Activated naive CD4-positive, alpha-beta T cell treated with anti-CD3 and anti-CD28 coated beads for 36 hours (primary cell): Measurements from ENCODE around the gene PTDSS2. TPM values are rescaled to one million over a fixed set of nuclear protein-coding genes. Genes with fewer than 3 reads are reported as not detected.
"Not testable (repeated sequence)": the region's sequence is repeated elsewhere in the genome, so short reads cannot be mapped to it uniquely, and the experiment has no call there.

Source experiments
- CTCF ChIA-PET: fragments of 350-600 bp; sonication (Branson Sonifier 250); formaldehyde crosslinking; loops from one replicate; lab custom pipeline; 2021; ENCODE audit warnings: antibody characterized with exemption; lab: Charles Lee
- DNase-seq: peaks from one replicate; pipeline ENCODE4 v3.0.0-alpha.2; 2020
- H3K27ac Mint-ChIP-seq: one replicate; pipeline ENCODE4 v1.8.0; 2021; ENCODE audit warnings: mild to moderate bottlenecking, mixed read lengths
- H3K27me3 Mint-ChIP-seq: one replicate; pipeline ENCODE4 v1.8.0; 2021; ENCODE audit warnings: low read depth, mixed read lengths
- H3K36me3 Mint-ChIP-seq: one replicate; pipeline ENCODE4 v1.8.0; 2021; ENCODE audit warnings: low read depth, mixed read lengths
- H3K4me1 Mint-ChIP-seq: one replicate; pipeline ENCODE4 v1.8.0; 2021; ENCODE audit warnings: low read depth, mixed read lengths
- H3K4me3 Mint-ChIP-seq: one replicate; pipeline ENCODE4 v1.8.0; 2021; ENCODE audit warnings: mild to moderate bottlenecking, moderate library complexity, mixed read lengths
- H3K9me3 Mint-ChIP-seq: one replicate; pipeline ENCODE4 v1.8.0; 2021; ENCODE audit warnings: mixed read lengths
- intact Hi-C: fragments of 100-400 bp; cut with micrococcal nuclease; formaldehyde crosslinking; loops from one replicate; pipeline ENCODE4 v1.15.1; 2023
- total RNA-seq, 2 experiments: library from RNA; stranded (reverse); gene quantifications; one replicate each; pipeline ENCODE4 v1.2.3, GENCODE V29; 2021

PTDSS2 gene
- total RNA-seq, 2 experiments from 2014 or later = 12.1 to 15.0 TPM

DNA sequence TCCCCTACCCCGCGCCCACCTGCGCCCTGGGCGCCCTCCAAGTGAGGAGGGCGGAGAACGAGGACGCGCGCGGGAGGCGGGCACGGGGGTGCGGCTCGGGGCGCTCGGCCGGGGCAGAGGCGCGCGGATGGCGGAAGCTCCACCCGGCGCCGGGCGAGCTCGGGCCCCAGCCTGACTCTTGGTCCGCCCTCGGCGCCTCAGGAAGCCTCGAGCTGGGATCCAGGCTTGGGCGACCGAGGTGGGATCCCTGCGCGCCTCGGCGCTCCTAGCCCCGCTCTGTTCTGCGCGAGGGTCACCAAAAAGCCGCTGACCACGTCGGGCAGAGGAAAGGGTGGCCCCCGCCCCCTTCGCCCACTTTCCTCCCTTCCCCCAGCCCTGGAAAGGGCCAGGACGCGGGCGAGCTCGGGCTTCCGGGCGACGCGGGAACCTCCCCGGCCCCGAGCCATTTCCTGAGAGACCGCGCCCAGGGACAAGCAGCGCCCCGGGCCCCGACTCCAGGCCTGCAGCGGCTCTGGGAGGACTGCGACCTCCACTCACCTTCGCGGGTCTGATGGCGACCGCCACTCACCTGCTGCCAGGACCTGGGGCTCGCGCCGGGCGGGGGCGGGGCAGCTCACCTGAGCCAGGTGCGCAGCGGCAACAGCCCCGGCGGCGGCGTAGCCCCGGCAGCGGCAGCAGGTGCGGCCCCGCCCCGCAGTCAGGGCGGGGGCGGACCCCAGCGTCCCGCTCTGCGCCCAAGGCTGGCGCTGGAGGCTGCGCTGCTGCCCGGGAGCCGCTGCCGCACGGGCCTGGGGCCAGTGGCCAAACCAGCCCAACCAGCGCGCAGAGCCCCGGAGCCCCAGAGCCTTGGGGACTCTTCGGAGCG is 33.1 kb upstream of the PTDSS2 start:
- CTCF ChIA-PET = interaction anchor here (0.9 to 2.6 kb wide), 4 partner anchors 9 to 119 kb away, joined by 3 to 10 read pairs (median 4); partner anchors contain the start of gene HRAS
- H3K36me3 Mint-ChIP-seq = no peaks in the 10 kb centered on the region
- peak; percentile 49 for DNase-seq
- H3K27ac Mint-ChIP-seq = no peak overlapping the region
- no peaks in the 10 kb centered on the region for H3K27me3 Mint-ChIP-seq
- H3K4me3 Mint-ChIP-seq = peak overlapping the region; percentile 86
- H3K9me3 Mint-ChIP-seq = no peaks in the 10 kb centered on the region
- intact Hi-C loops = no loop called here
- H3K4me1 Mint-ChIP-seq = peaks cover 30% of the 10 kb centered on the region

DNA sequence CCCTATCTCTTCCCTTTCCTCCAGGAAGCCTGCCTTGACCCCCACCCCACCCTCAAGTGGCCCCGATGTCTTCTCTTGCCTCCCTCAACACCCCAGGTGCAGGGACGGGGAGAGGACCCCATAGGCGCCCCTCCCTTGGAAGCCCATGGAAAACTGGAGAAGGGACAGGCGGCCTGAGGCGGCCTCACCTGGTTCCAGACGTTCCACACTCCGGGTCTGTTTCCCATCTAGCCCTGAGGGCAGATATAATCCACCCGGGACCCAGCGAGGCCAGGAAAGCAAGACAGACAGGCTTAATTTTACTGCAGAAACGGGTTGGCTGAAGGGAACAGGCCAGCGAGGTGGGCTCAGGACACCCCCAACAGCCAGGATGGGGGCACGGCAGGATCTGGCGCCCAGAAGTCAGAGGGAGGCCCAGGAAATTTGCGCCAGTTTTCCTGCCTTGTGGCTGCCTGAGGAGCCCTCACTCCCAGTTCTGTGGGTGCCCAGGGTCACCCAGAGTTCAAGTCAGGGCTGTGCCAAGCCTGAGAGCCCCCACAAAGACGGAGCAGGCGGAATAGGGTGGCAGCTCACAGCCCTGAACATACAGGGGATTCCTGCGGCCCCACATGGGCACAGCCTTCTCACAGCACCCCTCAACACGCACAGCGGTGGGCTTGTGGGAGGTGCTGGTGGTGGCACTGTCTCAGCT is 32.3 kb upstream of the PTDSS2 start:
- DNase-seq = no peak
- no peaks in the 10 kb centered on the region for H3K9me3 Mint-ChIP-seq
- no peaks in the 10 kb centered on the region for H3K27me3 Mint-ChIP-seq
- peak overlapping the region; percentile 68 for H3K4me3 Mint-ChIP-seq
- H3K4me1 Mint-ChIP-seq = peaks cover 29% of the 10 kb centered on the region
- H3K36me3 Mint-ChIP-seq = no peaks in the 10 kb centered on the region
- H3K27ac Mint-ChIP-seq = no peak overlapping the region
- CTCF ChIA-PET = no interaction called here
- intact Hi-C loops = no loop called here

DNA sequence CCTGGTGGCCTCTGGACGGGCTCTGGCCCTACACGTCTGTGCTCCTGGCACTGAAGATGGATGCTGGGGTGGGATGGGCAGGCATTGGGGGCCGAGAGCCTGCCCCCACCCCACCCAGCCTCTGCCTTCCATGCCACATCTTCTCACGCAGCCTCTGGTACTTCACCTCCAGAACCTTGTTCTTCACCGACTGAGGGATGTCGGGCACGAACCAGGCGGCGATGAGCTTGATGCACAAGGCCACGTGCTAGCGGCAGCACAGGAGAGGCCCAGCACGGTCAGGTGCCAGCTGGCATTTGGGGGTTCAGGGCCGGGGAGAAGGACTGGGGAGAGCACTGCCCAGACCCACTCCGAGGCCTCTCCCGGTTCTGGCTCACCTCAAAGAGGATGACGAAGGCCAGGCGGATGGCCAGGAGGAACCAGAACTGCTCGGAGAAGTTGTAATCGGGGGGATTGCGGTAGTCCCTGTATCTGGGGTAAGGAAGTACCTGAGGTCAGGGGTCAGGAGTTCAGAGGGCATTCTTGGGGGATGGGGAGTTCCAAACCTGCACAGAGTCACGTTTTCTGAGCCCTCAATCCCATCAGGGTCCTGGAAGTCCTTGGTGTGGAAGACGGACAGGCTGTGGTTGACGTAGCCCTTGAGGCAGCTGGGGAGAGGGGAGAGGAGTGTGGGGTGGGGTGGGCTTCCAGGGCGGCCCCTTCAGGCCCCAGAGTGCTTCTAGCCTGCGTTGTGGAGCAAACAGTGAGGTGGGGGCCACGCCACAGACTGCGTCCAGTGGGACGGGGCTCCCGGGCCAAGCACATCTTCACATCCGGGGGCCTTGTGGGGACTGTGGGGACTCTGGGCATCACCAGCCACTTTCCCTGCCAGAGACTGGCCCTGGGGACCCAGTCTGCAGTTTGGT is 31.5 kb upstream of the PTDSS2 start:
- no peak overlapping the region for H3K27ac Mint-ChIP-seq
- H3K36me3 Mint-ChIP-seq = no peaks in the 10 kb centered on the region
- H3K4me1 Mint-ChIP-seq = peaks cover 21% of the 10 kb centered on the region
- CTCF ChIA-PET = no interaction called here
- no peak for DNase-seq
- no peaks in the 10 kb centered on the region for H3K9me3 Mint-ChIP-seq
- H3K4me3 Mint-ChIP-seq = no peak overlapping the region
- intact Hi-C loops = no loop called here
- H3K27me3 Mint-ChIP-seq = no peaks in the 10 kb centered on the region

- no peak for DNase-seq
- Mint-ChIP-seq H3K4me3 (no peak overlapping the region), H3K4me1 (peaks cover 17% of the 10 kb centered on the region), H3K27ac (no peak overlapping the region), H3K27me3 (no peaks in the 10 kb centered on the region), H3K9me3 (no peaks in the 10 kb centered on the region), H3K36me3 (peaks cover under 1% of the 10 kb centered on the region)
- CTCF ChIA-PET = no interaction called here
- intact Hi-C loops = no loop called here
Observed at GRCh38 chr11:419248-420005, 30.7 kb upstream of the PTDSS2 start.

GRCh38 chr11:420054-420910 is 29.8 kb upstream of the PTDSS2 start:
- Mint-ChIP-seq H3K9me3 (no peaks in the 10 kb centered on the region), H3K27ac (no peak overlapping the region), H3K27me3 (no peaks in the 10 kb centered on the region), H3K4me3 (no peak overlapping the region), H3K4me1 (peaks cover 10% of the 10 kb centered on the region), H3K36me3 (peaks cover 6% of the 10 kb centered on the region)
- CTCF ChIA-PET = no interaction called here
- DNase-seq = no peak
- intact Hi-C loops = no loop called here

DNA sequence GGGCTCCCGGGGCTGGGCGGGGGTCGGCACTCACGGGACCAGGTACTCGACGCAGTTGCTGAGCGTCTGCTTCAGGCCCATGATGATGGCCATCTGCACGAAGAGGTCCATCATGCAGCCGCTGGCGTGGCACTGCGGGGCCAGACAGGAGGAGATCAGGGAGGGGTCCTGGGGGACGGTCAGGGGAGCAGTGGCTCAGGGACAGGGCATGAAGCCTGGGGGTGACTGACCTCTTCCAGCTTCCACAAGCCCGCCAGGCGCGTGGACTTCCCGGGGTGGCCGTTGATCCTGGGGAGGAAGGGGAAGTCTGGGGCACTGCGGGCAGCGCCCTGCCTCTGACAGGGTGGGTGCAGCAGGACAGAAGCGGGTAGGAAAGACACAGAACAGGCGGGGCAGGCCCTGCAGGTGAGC is 29.2 kb upstream of the PTDSS2 start:
- Mint-ChIP-seq H3K36me3 (peaks cover 8% of the 10 kb centered on the region), H3K4me3 (no peak overlapping the region), H3K27ac (no peak overlapping the region), H3K9me3 (no peaks in the 10 kb centered on the region), H3K4me1 (peaks cover 4% of the 10 kb centered on the region), H3K27me3 (no peaks in the 10 kb centered on the region)
- no peak for DNase-seq
- CTCF ChIA-PET = no interaction called here
- intact Hi-C loops = no loop called here

GRCh38 chr11:422249-422656 is 27.8 kb upstream of the PTDSS2 start:
- DNase-seq = no peak
- CTCF ChIA-PET = interaction anchor here (0.8 kb wide), 1 partner anchor 27 kb away, joined by 3 read pairs; no protein-coding TSS in a partner anchor
- no peaks in the 10 kb centered on the region for H3K9me3 Mint-ChIP-seq
- H3K36me3 Mint-ChIP-seq = peaks cover 8% of the 10 kb centered on the region
- H3K27ac Mint-ChIP-seq = no peak overlapping the region
- no peaks in the 10 kb centered on the region for H3K27me3 Mint-ChIP-seq
- intact Hi-C loops = no loop called here
- H3K4me3 Mint-ChIP-seq = no peak overlapping the region
- no peaks in the 10 kb centered on the region for H3K4me1 Mint-ChIP-seq

DNA sequence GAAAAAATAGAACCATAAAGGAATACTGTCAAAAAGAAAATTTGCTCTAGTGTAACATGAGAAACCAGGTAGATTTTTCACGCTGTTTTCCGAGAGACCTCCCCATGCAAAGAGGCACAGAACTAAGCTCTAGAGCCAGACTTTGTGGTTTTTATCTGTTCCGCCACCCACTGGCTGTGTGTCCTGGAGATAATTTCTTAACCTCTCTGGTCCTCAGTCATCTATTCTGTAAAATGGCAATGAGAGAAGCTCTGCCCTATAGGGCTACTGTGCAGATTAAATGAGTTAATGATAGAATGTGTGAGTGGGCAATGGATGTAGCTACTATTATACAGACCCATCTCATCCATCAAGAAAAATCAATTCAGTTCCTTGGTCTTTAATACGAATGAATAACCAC is 25.8 kb upstream of the PTDSS2 start:
- no peaks in the 10 kb centered on the region for H3K4me1 Mint-ChIP-seq
- CTCF ChIA-PET = interaction anchor here (1.4 kb wide), 1 partner anchor 25 kb away, joined by 3 read pairs; no protein-coding TSS in a partner anchor

GRCh38 chr11:424766-425165 is 25.3 kb upstream of the PTDSS2 start:
- H3K36me3 Mint-ChIP-seq, H3K9me3 Mint-ChIP-seq, DNase-seq, H3K27me3 Mint-ChIP-seq, H3K4me1 Mint-ChIP-seq, intact Hi-C loops, H3K27ac Mint-ChIP-seq, H3K4me3 Mint-ChIP-seq: not testable (repeated sequence)
- CTCF ChIA-PET = interaction anchor here (1.4 kb wide), 1 partner anchor 24 kb away, joined by 3 read pairs; no protein-coding TSS in a partner anchor

More for the DNA sequence above, 25.8 kb upstream of the PTDSS2 start:
- H3K27ac Mint-ChIP-seq = no peak overlapping the region
- no peak for DNase-seq
- H3K36me3 Mint-ChIP-seq = peaks cover 10% of the 10 kb centered on the region
- intact Hi-C loops = no loop called here
- H3K27me3 Mint-ChIP-seq = no peaks in the 10 kb centered on the region
- no peaks in the 10 kb centered on the region for H3K9me3 Mint-ChIP-seq
- H3K4me3 Mint-ChIP-seq = no peak overlapping the region

GRCh38 chr11:425301-425700 is 24.8 kb upstream of the PTDSS2 start:
- Mint-ChIP-seq H3K9me3 (no peaks in the 10 kb centered on the region), H3K36me3 (peaks cover 10% of the 10 kb centered on the region), H3K4me3 (no peak overlapping the region), H3K27me3 (no peaks in the 10 kb centered on the region), H3K4me1 (no peaks in the 10 kb centered on the region), H3K27ac (no peak overlapping the region)
- CTCF ChIA-PET = no interaction called here
- no peak for DNase-seq
- intact Hi-C loops = no loop called here

DNA sequence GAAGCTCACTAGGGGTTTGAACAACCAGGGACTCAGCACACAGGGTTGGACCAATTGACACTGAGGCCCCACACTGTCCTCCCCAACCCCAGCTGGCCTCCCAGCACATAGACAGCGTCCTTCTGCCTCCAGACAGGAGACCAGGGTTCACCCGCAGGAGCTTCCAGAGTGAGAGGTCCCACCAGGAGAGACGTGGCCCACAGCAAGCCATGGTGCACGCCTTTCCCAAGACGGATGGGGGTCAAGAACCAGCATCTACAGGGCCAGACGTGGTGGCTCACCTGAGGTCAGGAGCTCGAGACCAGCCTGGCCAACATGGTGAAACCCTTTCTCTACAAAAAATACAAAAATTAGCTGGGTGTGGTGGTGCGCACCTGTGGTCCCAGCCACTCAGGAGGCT is 23.2 kb upstream of the PTDSS2 start:
- no peaks in the 10 kb centered on the region for H3K9me3 Mint-ChIP-seq
- no peak overlapping the region for H3K27ac Mint-ChIP-seq
- H3K36me3 Mint-ChIP-seq = peaks cover 10% of the 10 kb centered on the region
- no peak overlapping the region for H3K4me3 Mint-ChIP-seq
- CTCF ChIA-PET = no interaction called here
- DNase-seq = no peak
- H3K27me3 Mint-ChIP-seq = no peaks in the 10 kb centered on the region
- intact Hi-C loops = no loop called here
- no peaks in the 10 kb centered on the region for H3K4me1 Mint-ChIP-seq
